Fibroblast of lung (primary cell): Measurements from ENCODE around the gene TSNAXIP1. TPM values are rescaled to one million over a fixed set of nuclear protein-coding genes. Genes with fewer than 3 reads are reported as not detected.

Experiments
- DNase-seq, 2 donors: peaks; one replicate each; pipeline versions ENCODE4 v3.0.0 to v3.0.0-alpha.2; 2010; ENCODE audit warnings: low read depth in 2 of 2
- H2AFZ ChIP-seq: 2 replicates; pipeline ENCODE4 v1.5.1; 2012; ENCODE audit warnings: low read length, control low read depth, inconsistent platforms
- H3K27ac ChIP-seq: 2 replicates; pipeline ENCODE4 v1.5.1; 2011; ENCODE audit warnings: low read length, control low read depth; ENCODE audit not compliant: insufficient read depth
- H3K27me3 ChIP-seq: 2 replicates; pipeline ENCODE4 v1.5.1; 2011; ENCODE audit warnings: mild to moderate bottlenecking, low read length; ENCODE audit not compliant: control insufficient read depth, insufficient read depth
- H3K36me3 ChIP-seq: 2 replicates; pipeline ENCODE4 v1.5.1; 2011; ENCODE audit warnings: low read length; ENCODE audit not compliant: control insufficient read depth, insufficient read depth
- H3K4me1 ChIP-seq: 2 replicates; pipeline ENCODE4 v1.5.1; 2011; ENCODE audit warnings: low read length; ENCODE audit not compliant: control insufficient read depth, insufficient read depth; ENCODE audit errors: extremely low read depth
- H3K4me2 ChIP-seq: 2 replicates; pipeline ENCODE4 v1.5.1; 2011; ENCODE audit warnings: low read length, control low read depth; ENCODE audit not compliant: insufficient read depth; ENCODE audit errors: extremely low read depth
- H3K4me3 ChIP-seq, 4 experiments: fragments of 200-600 bp in 1 of 4; sonication (generic) in 1 of 4; replicated peaks in 1 of 4; 2 replicates each; pipeline ENCODE4 v1.5.1; 2011 to 2016; ENCODE audit warnings: low read length in 4 of 4, low read depth in 3 of 4, mild to moderate bottlenecking in 3 of 4, control low read depth in 2 of 4, inconsistent platforms in 1 of 4, mixed read lengths in 1 of 4; ENCODE audit not compliant: insufficient read depth in 1 of 4; ENCODE audit errors: control extremely low read depth in 1 of 4
- H3K79me2 ChIP-seq: 2 replicates; pipeline ENCODE4 v1.5.1; 2012; ENCODE audit warnings: mild to moderate bottlenecking, low read length, inconsistent platforms; ENCODE audit not compliant: control insufficient read depth, insufficient read depth
- H3K9ac ChIP-seq: 2 replicates; pipeline ENCODE4 v1.5.1; 2011; ENCODE audit warnings: mild to moderate bottlenecking, low read length, control low read depth; ENCODE audit not compliant: insufficient read depth
- H3K9me3 ChIP-seq: 2 replicates; pipeline ENCODE4 v1.5.1; 2012; ENCODE audit warnings: low read depth, low read length; ENCODE audit not compliant: control insufficient read depth, insufficient read depth
- H4K20me1 ChIP-seq: 2 replicates; pipeline ENCODE4 v1.5.1; 2011; ENCODE audit warnings: low read length; ENCODE audit not compliant: control insufficient read depth, insufficient read depth; ENCODE audit errors: extremely low read depth
- EZH2 ChIP-seq: IDR thresholded peaks from 2 replicates; pipeline ENCODE4 v1.5.1; 2012; ENCODE audit warnings: low read length, control low read depth, mild to moderate bottlenecking; ENCODE audit errors: missing control alignments
- polyA plus RNA-seq, 2 donors: library from polyadenylated mRNA; depleted of rRNA in 1 of 2; stranded (reverse) in 1 of 2; unstranded in 1 of 2; fragments of >200 nt; gene quantifications; 2 replicates each; pipeline ENCODE4 v1.2.1, GENCODE V29; 2011 to 2012; ENCODE audit warnings: missing spikeins in 1 of 2
- total RNA-seq: library from RNA; depleted of rRNA; stranded (reverse); fragments of >200 nt; gene quantifications from 2 replicates; pipeline ENCODE4 v1.2.1, GENCODE V29; 2014
- TF ChIP-seq, protein P1 (sequence below), 2 donors: IDR thresholded peaks in 1 of 2; conservative IDR thresholded peaks in 1 of 2; 1 replicate in 1 of 2; 2 replicates in 1 of 2; pipeline ENCODE4 v1.5.1; 2011 to 2012; ENCODE audit warnings: low read length in 2 of 2, control low read depth in 1 of 2, inconsistent platforms in 1 of 2, low read depth in 1 of 2, mild to moderate bottlenecking in 1 of 2

The TSNAXIP1 gene
- total and polyA plus RNA-seq, 2 donors (not counting 1 experiment from before 2014, with no cell fraction given): 0.45 to 1.2 TPM

- Histone ChIP-seq H3K4me3 (peak overlapping the region; percentile 91 to 99 (median 92)), H3K36me3 (peaks cover 2% of the 10 kb centered on the region), H3K79me2 (peaks cover 20% of the 10 kb centered on the region), H3K4me2 (peak overlapping the region; percentile 94), H3K9me3 (no peaks in the 10 kb centered on the region), H4K20me1 (no peaks in the 10 kb centered on the region), H3K4me1 (peaks cover 6% of the 10 kb centered on the region), H3K27ac (peak overlapping the region; percentile 74), H3K9ac (peak overlapping the region; percentile 76), H3K27me3 (no peaks in the 10 kb centered on the region), H2AFZ (peak overlapping the region; percentile 80)
- no peak for TF ChIP-seq EZH2
- TF ChIP-seq, protein P1, sequence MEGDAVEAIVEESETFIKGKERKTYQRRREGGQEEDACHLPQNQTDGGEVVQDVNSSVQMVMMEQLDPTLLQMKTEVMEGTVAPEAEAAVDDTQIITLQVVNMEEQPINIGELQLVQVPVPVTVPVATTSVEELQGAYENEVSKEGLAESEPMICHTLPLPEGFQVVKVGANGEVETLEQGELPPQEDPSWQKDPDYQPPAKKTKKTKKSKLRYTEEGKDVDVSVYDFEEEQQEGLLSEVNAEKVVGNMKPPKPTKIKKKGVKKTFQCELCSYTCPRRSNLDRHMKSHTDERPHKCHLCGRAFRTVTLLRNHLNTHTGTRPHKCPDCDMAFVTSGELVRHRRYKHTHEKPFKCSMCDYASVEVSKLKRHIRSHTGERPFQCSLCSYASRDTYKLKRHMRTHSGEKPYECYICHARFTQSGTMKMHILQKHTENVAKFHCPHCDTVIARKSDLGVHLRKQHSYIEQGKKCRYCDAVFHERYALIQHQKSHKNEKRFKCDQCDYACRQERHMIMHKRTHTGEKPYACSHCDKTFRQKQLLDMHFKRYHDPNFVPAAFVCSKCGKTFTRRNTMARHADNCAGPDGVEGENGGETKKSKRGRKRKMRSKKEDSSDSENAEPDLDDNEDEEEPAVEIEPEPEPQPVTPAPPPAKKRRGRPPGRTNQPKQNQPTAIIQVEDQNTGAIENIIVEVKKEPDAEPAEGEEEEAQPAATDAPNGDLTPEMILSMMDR (conservative IDR thresholded peaks at IDR 0.05 in 1 of 2, IDR thresholded peaks at IDR 0.05 in 1 of 2; ENCODE audit: low read depth in 1 of 2, low read length in 2 of 2): no peak
- DNase-seq: no peak
These were observed 816 bp upstream of the TSNAXIP1 start for GRCh38 chr16:67805718-67806427.

- no peaks in the 10 kb centered on the region for H3K9me3 ChIP-seq
- H3K27ac ChIP-seq: peak overlapping the region; percentile 44
- peak overlapping the region; percentile 58 for H3K9ac ChIP-seq
- DNase-seq: no peak
- H3K4me1 ChIP-seq: peaks cover 6% of the 10 kb centered on the region
- peak overlapping the region; percentile 63 to 99 (median 76) for H3K4me3 ChIP-seq
- H3K4me2 ChIP-seq: peak overlapping the region; percentile 93
- H3K27me3 ChIP-seq: no peaks in the 10 kb centered on the region
- H3K79me2 ChIP-seq: peaks cover 20% of the 10 kb centered on the region
- peak overlapping the region; percentile 99 for H2AFZ ChIP-seq
- no peaks in the 10 kb centered on the region for H4K20me1 ChIP-seq
- H3K36me3 ChIP-seq: peaks cover 2% of the 10 kb centered on the region
- TF ChIP-seq, protein P1 (conservative IDR thresholded peaks at IDR 0.05 in 1 of 2, IDR thresholded peaks at IDR 0.05 in 1 of 2; ENCODE audit: low read depth in 1 of 2, low read length in 2 of 2): peak in 1 of 2 donors; percentile 10
- TF ChIP-seq EZH2: no peak
These were observed 526 bp downstream of the TSNAXIP1 start for GRCh38 chr16:67807148-67807682.

DNA sequence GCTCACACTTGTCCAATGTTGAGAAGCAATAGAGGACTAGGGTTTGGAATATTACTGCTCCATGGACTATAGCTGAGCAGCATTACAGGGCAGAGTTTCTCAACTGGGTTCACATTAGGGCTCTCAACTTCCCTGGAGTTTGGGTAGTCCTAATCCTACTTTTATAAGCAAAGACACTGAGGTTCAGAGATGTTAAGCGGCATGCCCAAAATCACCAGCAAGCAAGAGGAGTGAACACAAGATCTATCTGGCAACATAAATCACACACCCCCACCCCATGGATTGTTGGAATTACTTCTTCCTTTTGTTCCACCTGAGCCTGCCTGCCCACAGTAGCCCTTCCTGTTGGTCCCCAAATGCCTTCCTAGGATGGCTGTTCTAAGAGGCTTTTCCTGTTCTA is 5.2 kb downstream of the TSNAXIP1 start:
- Histone ChIP-seq H3K79me2 (no peaks in the 10 kb centered on the region), H3K36me3 (no peaks in the 10 kb centered on the region), H3K4me2 (no peak overlapping the region), H3K27ac (no peak overlapping the region), H2AFZ (no peak overlapping the region), H3K9me3 (no peaks in the 10 kb centered on the region), H3K27me3 (no peaks in the 10 kb centered on the region), H3K4me1 (no peaks in the 10 kb centered on the region), H4K20me1 (no peaks in the 10 kb centered on the region), H3K4me3 (no peak overlapping the region), H3K9ac (no peak overlapping the region)
- no peak for DNase-seq
- TF ChIP-seq, protein P1 (conservative IDR thresholded peaks at IDR 0.05 in 1 of 2, IDR thresholded peaks at IDR 0.05 in 1 of 2; ENCODE audit: low read depth in 1 of 2, low read length in 2 of 2): no peak
- no peak for TF ChIP-seq EZH2
